CD14-positive monocyte (primary cell): ENCODE results near the gene HECTD4. TPM values are rescaled to one million over a fixed set of nuclear protein-coding genes. Genes with fewer than 3 reads are reported as not detected.

Source experiments
- DNase-seq, 3 donors: peaks; one replicate each; pipeline ENCODE4 v3.0.0-alpha.2; 2011 to 2022
- H2AFZ ChIP-seq: 2 replicates; pipeline ENCODE4 v1.6.0; 2012; ENCODE audit warnings: mild to moderate bottlenecking, low read depth, low read length, inconsistent platforms; ENCODE audit not compliant: insufficient read depth, poor library complexity, severe bottlenecking
- H3K27ac ChIP-seq, 2 donors: 1 replicate in 1 of 2; 2 replicates in 1 of 2; pipeline ENCODE4 v1.5.1; 2012 to 2013; ENCODE audit warnings: low read length in 2 of 2, control low read depth in 1 of 2, inconsistent platforms in 1 of 2, low read depth in 1 of 2, mild to moderate bottlenecking in 1 of 2
- H3K27me3 ChIP-seq, 2 donors: one replicate each; pipeline versions ENCODE4 v1.6.0 to v1.6.1; 2011 to 2013; ENCODE audit warnings: low read length in 2 of 2; ENCODE audit not compliant: control insufficient read depth in 2 of 2, insufficient read depth in 2 of 2
- H3K36me3 ChIP-seq, 2 donors: replicated peaks in 1 of 2; 1 replicate in 1 of 2; 2 replicates in 1 of 2; pipeline versions ENCODE4 v1.5.1 to v1.6.1; 2012 to 2013; ENCODE audit warnings: low read length in 2 of 2, control low read depth in 1 of 2, inconsistent platforms in 1 of 2, mild to moderate bottlenecking in 1 of 2; ENCODE audit not compliant: insufficient read depth in 2 of 2, control insufficient read depth in 1 of 2
- H3K4me1 ChIP-seq, 2 donors: 1 replicate in 1 of 2; 2 replicates in 1 of 2; pipeline versions ENCODE4 v1.5.1 to v1.6.1; 2012 to 2013; ENCODE audit warnings: low read length in 2 of 2, control low read depth in 1 of 2, inconsistent platforms in 1 of 2, mild to moderate bottlenecking in 1 of 2, moderate library complexity in 1 of 2; ENCODE audit not compliant: insufficient read depth in 2 of 2, control insufficient read depth in 1 of 2
- H3K4me2 ChIP-seq: replicated peaks from 2 replicates; pipeline ENCODE3; 2012; ENCODE audit warnings: low read length, moderate library complexity, mild to moderate bottlenecking; ENCODE audit not compliant: poor library complexity, severe bottlenecking; ENCODE audit errors: extremely low read depth
- H3K4me3 ChIP-seq, 3 experiments: fragments of 200-600 bp in 1 of 3; sonication (generic) in 1 of 3; replicated peaks in 1 of 3; 1 replicate in 2 of 3; 2 replicates in 1 of 3; pipeline ENCODE4 v1.5.1; 2011 to 2013; ENCODE audit warnings: low read length in 3 of 3, mild to moderate bottlenecking in 3 of 3, control low read depth in 2 of 3, low read depth in 2 of 3, inconsistent platforms in 1 of 3, moderate library complexity in 1 of 3
- H3K79me2 ChIP-seq: 2 replicates; pipeline ENCODE4 v1.6.0; 2012; ENCODE audit warnings: mild to moderate bottlenecking, control low read depth, inconsistent platforms, low read length, moderate library complexity; ENCODE audit not compliant: insufficient read depth
- H3K9ac ChIP-seq: 2 replicates; pipeline ENCODE4 v1.6.0; 2017; ENCODE audit warnings: low read length, mild to moderate bottlenecking; ENCODE audit not compliant: insufficient read depth, poor library complexity, severe bottlenecking
- H3K9me3 ChIP-seq, 2 donors: replicated peaks in 1 of 2; 1 replicate in 1 of 2; 2 replicates in 1 of 2; pipeline versions ENCODE4 v1.5.1 to v1.6.1; 2012 to 2013; ENCODE audit warnings: low read length in 2 of 2, control low read depth in 1 of 2; ENCODE audit not compliant: control insufficient read depth in 1 of 2, insufficient read depth in 1 of 2
- H4K20me1 ChIP-seq: 2 replicates; pipeline ENCODE4 v1.6.0; 2012; ENCODE audit warnings: mild to moderate bottlenecking, low read length, control low read depth, moderate library complexity; ENCODE audit not compliant: insufficient read depth
- H3K27ac Mint-ChIP-seq, 7 donors: one replicate each; pipeline ENCODE4 v1.8.0; 2020; ENCODE audit warnings: mild to moderate bottlenecking in 7 of 7, mixed read lengths in 7 of 7, moderate library complexity in 6 of 7, inconsistent platforms in 2 of 7
- H3K27me3 Mint-ChIP-seq, 3 donors: one replicate each; pipeline ENCODE4 v1.8.0; 2021 to 2022; ENCODE audit warnings: low read depth in 3 of 3, mild to moderate bottlenecking in 3 of 3, mixed read lengths in 3 of 3, moderate library complexity in 3 of 3, inconsistent platforms in 1 of 3
- H3K36me3 Mint-ChIP-seq, 2 donors: one replicate each; pipeline ENCODE4 v1.8.0; 2020; ENCODE audit warnings: mixed read lengths in 2 of 2, inconsistent platforms in 1 of 2, mild to moderate bottlenecking in 1 of 2
- H3K4me1 Mint-ChIP-seq: one replicate; pipeline ENCODE4 v1.8.0; 2020; ENCODE audit warnings: mild to moderate bottlenecking, mixed read lengths
- H3K4me3 Mint-ChIP-seq, 2 donors: one replicate each; pipeline ENCODE4 v1.8.0; 2020; ENCODE audit warnings: mild to moderate bottlenecking in 2 of 2, mixed read lengths in 2 of 2, moderate library complexity in 1 of 2
- H3K9me3 Mint-ChIP-seq, 7 donors: one replicate each; pipeline ENCODE4 v1.8.0; 2020 to 2022; ENCODE audit warnings: mixed read lengths in 7 of 7, mild to moderate bottlenecking in 6 of 7, moderate library complexity in 6 of 7, inconsistent platforms in 2 of 7
- CTCF ChIP-seq: fragments of 200-600 bp; IDR thresholded peaks from one replicate; pipeline ENCODE4 v1.8.0; 2022; ENCODE audit warnings: antibody characterized with exemption, mild to moderate bottlenecking
- WGBS: methylation state at CpG from one replicate; pipeline ENCODE4 v1.1.5; 2013; ENCODE audit warnings: missing lambda C conversion rate; ENCODE audit not compliant: insufficient coverage; 5-methylcytosine and 5-hydroxymethylcytosine counted together
- intact Hi-C, 2 donors: fragments of 100-400 bp; cut with micrococcal nuclease; formaldehyde crosslinking; loops; one replicate each; pipeline versions ENCODE4 v1.15.0 to v1.15.1; 2023
- polyA plus RNA-seq, 3 donors: library from polyadenylated mRNA; depleted of rRNA in 1 of 3; unstranded in 2 of 3; stranded (reverse) in 1 of 3; fragments of 300-500 nt in 2 of 3; fragments of >200 nt in 1 of 3; fragmentation: Illumina TruSeq in 2 of 3; gene quantifications; 1 replicate in 2 of 3; 2 replicates in 1 of 3; pipeline ENCODE4 v1.2.3, GENCODE V29; 2012 to 2021

HECTD4 gene
- polyA plus RNA-seq, 3 donors = 0.73 to 18.3 (median 2.4) TPM

GRCh38 chr12:112165624-112166023 lies 216.6 kb downstream of the HECTD4 start:
- Histone ChIP-seq H3K36me3 (peaks cover 44 to 64% of the 10 kb centered on the region in 2 donors), H4K20me1 (peaks cover 5% of the 10 kb centered on the region), H3K4me2 (no peak overlapping the region), H3K4me1 (no peaks in the 10 kb centered on the region), H3K9me3 (no peaks in the 10 kb centered on the region), H2AFZ (no peak overlapping the region), H3K27ac (no peak overlapping the region), H3K79me2 (no peaks in the 10 kb centered on the region), H3K9ac (no peak overlapping the region), H3K4me3 (no peak overlapping the region), H3K27me3 (no peaks in the 10 kb centered on the region)
- Mint-ChIP-seq H3K27ac (no peak overlapping the region), H3K4me1 (no peaks in the 10 kb centered on the region), H3K4me3 (no peak overlapping the region), H3K27me3 (no peaks in the 10 kb centered on the region), H3K36me3 (peaks cover 38 to 70% of the 10 kb centered on the region in 2 donors), H3K9me3 (peaks cover 0 to 2% (median 0%) of the 10 kb centered on the region in 7 donors)
- no peak for DNase-seq
- no peak for TF ChIP-seq CTCF
- 96% methylated on average over 5 of the region's 13 CpGs for WGBS
- intact Hi-C loops = no loop called here

GRCh38 chr12:112164011-112164660 lies 218.1 kb downstream of the HECTD4 start:
- no peaks in the 10 kb centered on the region for H3K27me3 Mint-ChIP-seq
- H3K36me3 Mint-ChIP-seq = peaks cover 39 to 69% of the 10 kb centered on the region in 2 donors

More at GRCh38 chr12:112164011-112164660, 218.1 kb downstream of the HECTD4 start:
- no peak for DNase-seq
- 99% methylated on average over 24 of the region's 26 CpGs for WGBS
- Histone ChIP-seq H4K20me1 (peaks cover 5% of the 10 kb centered on the region), H3K9ac (no peak overlapping the region), H2AFZ (no peak overlapping the region), H3K4me2 (no peak overlapping the region), H3K79me2 (no peaks in the 10 kb centered on the region), H3K27ac (no peak overlapping the region), H3K36me3 (peaks cover 50 to 64% of the 10 kb centered on the region in 2 donors), H3K9me3 (peaks cover 0 to under 1% of the 10 kb centered on the region in 2 donors), H3K27me3 (no peaks in the 10 kb centered on the region), H3K4me1 (no peaks in the 10 kb centered on the region), H3K4me3 (no peak overlapping the region)
- Mint-ChIP-seq H3K4me1 (no peaks in the 10 kb centered on the region), H3K9me3 (peaks cover 0 to 5% (median 0%) of the 10 kb centered on the region in 7 donors), H3K27ac (no peak overlapping the region), H3K4me3 (no peak overlapping the region)
- no peak for TF ChIP-seq CTCF
- intact Hi-C loops = no loop called here
